GM20000 (cell line): ENCODE results near the gene ZNF365.
"Not testable (repeated sequence)": the region's sequence is repeated elsewhere in the genome, so short reads cannot be mapped to it uniquely, and the experiment has no call there.

Experiments
- DNase-seq: peaks from one replicate; pipeline ENCODE4 v3.0.0; 2012; ENCODE audit warnings: low spot score
- CTCF ChIP-seq: IDR thresholded peaks from 2 replicates; pipeline ENCODE4 v1.5.1; 2012; ENCODE audit warnings: mild to moderate bottlenecking, control low read depth; ENCODE audit errors: extremely low read depth, missing control alignments

ZNF365 gene

GRCh38 chr10:62377966-62378365 is 3.8 kb downstream of the ZNF365 start:
- DNase-seq, result no peak
- no peak for TF ChIP-seq CTCF

GRCh38 chr10:62378877-62379276 is 4.7 kb downstream of the ZNF365 start:
- not testable (repeated sequence) for DNase-seq

GRCh38 chr10:62379394-62379793 is 5.2 kb downstream of the ZNF365 start:
- no peak for DNase-seq

GRCh38 chr10:62380016-62380415 is 5.8 kb downstream of the ZNF365 start:
- TF ChIP-seq CTCF, result no peak

More at GRCh38 chr10:62379394-62379793, 5.2 kb downstream of the ZNF365 start:
- no peak for TF ChIP-seq CTCF

GRCh38 chr10:62381385-62382102 is 7.4 kb downstream of the ZNF365 start:
- DNase-seq, result no peak
- no peak for TF ChIP-seq CTCF

More at GRCh38 chr10:62380016-62380415, 5.8 kb downstream of the ZNF365 start:
- no peak for DNase-seq

- no peak for TF ChIP-seq CTCF
- DNase-seq, result no peak
Measured at GRCh38 chr10:62382831-62383230, 8.7 kb downstream of the ZNF365 start.

- no peak for TF ChIP-seq CTCF
- no peak for DNase-seq
Measured at GRCh38 chr10:62384057-62384446, 9.9 kb downstream of the ZNF365 start.

- DNase-seq, result no peak
- no peak for TF ChIP-seq CTCF
Measured at GRCh38 chr10:62384447-62385081, 10.4 kb downstream of the ZNF365 start.
